ENCODE measurements around the gene ASTN1. TPM values are rescaled to one million over a fixed set of nuclear protein-coding genes. Genes with fewer than 3 reads are reported as not detected.

Gene ASTN1
- total and polyA plus RNA-seq, 12 donors: 0.14 to 0.88 (median 0.34) TPM

DNA sequence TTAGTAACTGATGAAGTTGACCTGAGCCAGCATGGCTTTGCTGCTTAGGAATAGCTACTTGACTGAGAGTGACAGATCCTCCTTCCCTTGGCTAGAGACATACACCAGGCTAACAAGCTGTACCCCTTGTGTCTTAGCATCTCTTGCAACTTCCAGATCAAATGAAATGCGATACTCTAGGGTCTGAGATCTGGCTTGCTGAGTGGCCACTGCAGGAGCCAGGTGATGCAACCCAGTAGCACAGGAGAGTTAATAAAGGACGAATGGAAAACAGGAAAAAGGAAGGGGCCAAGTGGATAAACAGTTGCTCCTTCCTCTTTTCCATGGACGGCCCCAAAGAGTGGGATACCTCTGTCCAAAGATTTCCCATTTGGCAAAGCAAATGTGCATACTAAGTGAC is 38.2 kb downstream of the ASTN1 start:
- WGBS, 2 donors: 60 to 62% methylated on average over 3 of the region's 3 CpGs
- Histone ChIP-seq H3K27ac (no peak overlapping the region), H3K9me3 (no peaks in the 10 kb centered on the region), H3K27me3 (no peaks in the 10 kb centered on the region), H3K4me3 (no peak overlapping the region), H3K36me3 (no peaks in the 10 kb centered on the region), H3K4me1 (no peaks in the 10 kb centered on the region)
- intact Hi-C loops (cut with DNase I): no loop called here
- DNase-seq (no peak), ATAC-seq (no peak)
- TF ChIP-seq, protein P1, sequence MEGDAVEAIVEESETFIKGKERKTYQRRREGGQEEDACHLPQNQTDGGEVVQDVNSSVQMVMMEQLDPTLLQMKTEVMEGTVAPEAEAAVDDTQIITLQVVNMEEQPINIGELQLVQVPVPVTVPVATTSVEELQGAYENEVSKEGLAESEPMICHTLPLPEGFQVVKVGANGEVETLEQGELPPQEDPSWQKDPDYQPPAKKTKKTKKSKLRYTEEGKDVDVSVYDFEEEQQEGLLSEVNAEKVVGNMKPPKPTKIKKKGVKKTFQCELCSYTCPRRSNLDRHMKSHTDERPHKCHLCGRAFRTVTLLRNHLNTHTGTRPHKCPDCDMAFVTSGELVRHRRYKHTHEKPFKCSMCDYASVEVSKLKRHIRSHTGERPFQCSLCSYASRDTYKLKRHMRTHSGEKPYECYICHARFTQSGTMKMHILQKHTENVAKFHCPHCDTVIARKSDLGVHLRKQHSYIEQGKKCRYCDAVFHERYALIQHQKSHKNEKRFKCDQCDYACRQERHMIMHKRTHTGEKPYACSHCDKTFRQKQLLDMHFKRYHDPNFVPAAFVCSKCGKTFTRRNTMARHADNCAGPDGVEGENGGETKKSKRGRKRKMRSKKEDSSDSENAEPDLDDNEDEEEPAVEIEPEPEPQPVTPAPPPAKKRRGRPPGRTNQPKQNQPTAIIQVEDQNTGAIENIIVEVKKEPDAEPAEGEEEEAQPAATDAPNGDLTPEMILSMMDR (IDR thresholded peaks at IDR 0.05): no peak

DNA sequence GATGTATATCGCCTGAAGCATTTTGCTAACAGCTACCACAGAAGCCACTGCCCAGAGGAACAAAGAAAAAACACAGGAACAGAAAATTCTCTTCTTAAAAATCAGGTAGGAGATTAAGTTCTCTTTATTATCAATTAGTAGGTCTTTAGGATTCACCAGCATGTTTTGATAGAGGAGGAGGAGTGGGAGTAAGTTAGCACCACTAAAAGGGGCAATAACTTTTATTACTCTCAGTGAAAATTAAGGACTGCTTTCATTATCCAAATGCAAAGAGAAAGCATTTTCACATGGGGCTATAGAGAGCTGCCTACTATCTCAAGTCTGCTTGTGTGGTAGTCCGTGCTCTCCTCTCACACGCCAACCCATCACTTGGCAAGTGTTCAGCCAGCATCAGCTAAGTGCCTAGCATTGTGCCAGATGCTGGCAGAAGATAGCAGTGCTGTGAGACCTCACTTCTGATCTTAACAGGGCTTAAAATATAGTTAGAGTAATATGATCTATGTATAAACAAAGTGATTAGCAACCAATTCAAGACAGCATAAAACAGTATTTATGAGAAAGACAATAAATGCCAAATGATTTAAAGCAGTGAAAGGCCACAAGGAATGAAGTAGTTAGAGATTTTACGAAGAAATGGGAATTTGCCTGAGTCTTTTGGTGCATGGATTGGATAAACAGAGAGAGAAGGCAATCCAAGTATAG is 39.8 kb downstream of the ASTN1 start:
- Histone ChIP-seq H3K4me3 (no peak overlapping the region), H3K4me1 (no peaks in the 10 kb centered on the region), H3K36me3 (no peaks in the 10 kb centered on the region), H3K9me3 (no peaks in the 10 kb centered on the region), H3K27me3 (no peaks in the 10 kb centered on the region), H3K27ac (no peak overlapping the region)
- WGBS, 2 donors: 77 to 85% methylated on average over 4 of the region's 4 CpGs
- no peak for DNase-seq
- TF ChIP-seq, protein P1 (IDR thresholded peaks at IDR 0.05): no peak
- intact Hi-C loops (cut with DNase I): no loop called here
- no peak for ATAC-seq

DNA sequence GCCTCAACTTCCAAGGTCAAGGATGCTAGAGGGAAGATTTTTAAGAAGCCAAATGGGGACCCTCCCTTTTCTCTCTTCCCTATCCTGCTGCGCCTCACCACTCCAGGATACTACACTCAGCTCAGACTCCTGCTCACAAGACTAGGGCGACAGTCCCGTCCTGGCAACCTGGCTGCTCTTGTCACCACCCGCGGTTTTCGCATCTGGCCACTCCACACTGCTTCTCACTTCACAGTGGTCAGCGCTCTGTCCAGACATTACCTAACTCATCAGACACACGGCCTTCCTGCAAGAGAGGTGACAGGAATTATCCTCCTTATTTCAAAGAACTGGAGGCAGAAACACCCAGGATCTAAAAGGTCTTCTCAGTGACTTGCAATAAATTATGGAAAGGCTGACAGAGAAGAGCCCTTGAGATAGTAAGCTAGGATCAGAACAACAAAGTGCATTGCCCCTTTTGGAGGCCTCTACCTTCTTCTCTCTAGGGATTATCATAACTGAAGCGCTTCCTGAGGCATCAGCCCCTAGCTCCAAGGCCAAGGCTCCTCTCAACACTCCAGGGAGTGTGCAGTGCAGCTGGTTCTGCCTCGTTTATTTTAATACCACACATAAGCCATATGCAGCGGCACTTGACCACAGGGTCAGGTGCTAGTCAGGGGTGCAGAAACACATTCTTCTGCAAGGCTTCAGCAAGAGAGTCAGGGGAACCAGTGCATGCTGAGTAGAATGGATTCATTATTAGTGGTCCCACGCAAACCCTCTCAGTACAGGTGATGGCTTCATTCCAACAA is 41.9 kb downstream of the ASTN1 start:
- intact Hi-C loops (cut with DNase I): no loop called here
- Histone ChIP-seq H3K36me3 (no peaks in the 10 kb centered on the region), H3K4me3 (no peak overlapping the region), H3K9me3 (no peaks in the 10 kb centered on the region), H3K27ac (no peak overlapping the region), H3K4me1 (no peaks in the 10 kb centered on the region), H3K27me3 (no peaks in the 10 kb centered on the region)
- TF ChIP-seq, protein P1 (IDR thresholded peaks at IDR 0.05): no peak
- ATAC-seq (no peak), DNase-seq (no peak)
- 84 to 89% methylated on average over 12 of the region's 12 CpGs for WGBS, 2 donors

GRCh38 chr1:177119311-177119710 is 45.2 kb downstream of the ASTN1 start:
- intact Hi-C loops (cut with DNase I): no loop called here
- Histone ChIP-seq H3K9me3 (no peaks in the 10 kb centered on the region), H3K27me3 (peaks cover 0 to 4% (median 0%) of the 10 kb centered on the region in 7 donors), H3K36me3 (no peaks in the 10 kb centered on the region), H3K27ac (no peak overlapping the region), H3K4me1 (no peaks in the 10 kb centered on the region), H3K4me3 (no peak overlapping the region)
- TF ChIP-seq, protein P1 (IDR thresholded peaks at IDR 0.05): no peak
- ATAC-seq (no peak), DNase-seq (no peak)
- 75 to 79% methylated on average over 4 of the region's 4 CpGs for WGBS, 2 donors
